ENCODE measurements around the gene AKR1C2.
"Not testable (repeated sequence)": the region's sequence is repeated elsewhere in the genome, so short reads cannot be mapped to it uniquely, and the experiment has no call there.

Gene AKR1C2

GRCh38 chr10:4974400-4974799, 29.3 kb downstream of the AKR1C2 start:
- H3K4me3 ChIP-seq (ENCODE audit: insufficient read depth, low read depth, low read length); H3K27ac ChIP-seq (ENCODE audit: insufficient read depth, low read depth, low read length, poor library complexity, severe bottlenecking); H3K36me3 ChIP-seq (ENCODE audit: control insufficient read depth, insufficient read depth, low read length); H3K9me3 ChIP-seq (ENCODE audit: control insufficient read depth, low read length); H3K27me3 ChIP-seq (ENCODE audit: control insufficient read depth, insufficient read depth, low read length, poor library complexity, severe bottlenecking); H3K4me1 ChIP-seq (ENCODE audit: control insufficient read depth, insufficient read depth, low read length): not testable (repeated sequence)

DNA sequence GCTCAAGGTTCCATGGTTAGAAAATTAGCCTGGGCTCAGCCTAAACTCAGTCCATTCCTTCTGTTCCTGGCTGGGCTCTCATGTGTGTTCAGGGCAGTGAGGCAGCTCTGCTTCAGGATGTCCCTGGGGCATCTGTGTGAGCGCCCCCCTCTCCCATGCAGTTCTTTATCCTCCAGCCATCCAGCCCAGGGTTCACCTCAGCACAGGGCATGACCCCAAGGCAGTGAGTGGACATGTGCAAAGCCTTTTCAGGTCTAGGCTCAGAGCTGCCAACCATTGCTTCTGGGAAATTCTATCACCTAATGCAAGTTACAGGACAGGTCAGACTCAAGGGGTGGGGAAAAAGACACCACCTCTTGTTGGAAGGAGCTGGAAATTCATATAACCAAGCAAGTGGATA, 30.4 kb downstream of the AKR1C2 start:
- not testable (repeated sequence) for H3K4me3 ChIP-seq (ENCODE audit: insufficient read depth, low read depth, low read length); H3K27ac ChIP-seq (ENCODE audit: insufficient read depth, low read depth, low read length, poor library complexity, severe bottlenecking); H3K27me3 ChIP-seq (ENCODE audit: control insufficient read depth, insufficient read depth, low read length, poor library complexity, severe bottlenecking); H3K9me3 ChIP-seq (ENCODE audit: control insufficient read depth, low read length); H3K4me1 ChIP-seq (ENCODE audit: control insufficient read depth, insufficient read depth, low read length); H3K36me3 ChIP-seq (ENCODE audit: control insufficient read depth, insufficient read depth, low read length)
- WGBS, 2 experiments = 87 to 91% methylated on average over 1 of the region's 1 CpG

DNA sequence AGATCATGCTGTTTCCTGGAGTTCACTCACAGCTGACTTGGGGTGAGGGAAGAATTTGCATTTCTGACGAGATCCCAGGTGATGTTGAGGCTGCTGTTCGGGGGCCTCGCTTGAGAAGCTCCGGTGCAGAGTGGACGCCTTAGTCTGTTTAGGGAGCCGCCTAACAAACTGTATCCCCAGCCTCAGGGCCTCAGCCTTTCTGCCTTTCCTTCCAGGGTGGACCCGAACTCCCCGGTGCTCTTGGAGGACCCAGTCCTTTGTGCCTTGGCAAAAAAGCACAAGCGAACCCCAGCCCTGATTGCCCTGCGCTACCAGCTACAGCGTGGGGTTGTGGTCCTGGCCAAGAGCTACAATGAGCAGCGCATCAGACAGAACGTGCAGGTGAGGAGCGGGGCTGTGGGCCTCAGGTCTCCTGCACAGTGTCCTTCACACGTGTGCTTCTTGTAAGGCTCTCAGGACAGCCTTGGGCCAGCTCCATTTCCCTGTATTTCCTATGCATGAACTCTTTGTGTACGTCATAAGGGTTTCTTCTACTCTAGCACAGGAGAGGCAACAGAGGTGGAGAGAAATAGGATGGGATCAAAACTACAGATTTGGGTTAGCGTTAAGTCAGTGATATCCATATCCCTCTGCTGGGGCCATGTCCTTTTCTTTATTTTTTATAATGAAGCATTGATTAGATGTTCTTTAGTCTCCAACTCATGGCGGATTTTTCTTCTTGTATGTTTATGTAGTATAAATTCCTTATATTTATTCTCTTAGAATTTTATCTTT, 31.1 kb downstream of the AKR1C2 start:
- H3K36me3 ChIP-seq (ENCODE audit: control insufficient read depth, insufficient read depth, low read length); H3K27ac ChIP-seq (ENCODE audit: insufficient read depth, low read depth, low read length, poor library complexity, severe bottlenecking); H3K9me3 ChIP-seq (ENCODE audit: control insufficient read depth, low read length); H3K27me3 ChIP-seq (ENCODE audit: control insufficient read depth, insufficient read depth, low read length, poor library complexity, severe bottlenecking); H3K4me1 ChIP-seq (ENCODE audit: control insufficient read depth, insufficient read depth, low read length); H3K4me3 ChIP-seq (ENCODE audit: insufficient read depth, low read depth, low read length): not testable (repeated sequence)
- WGBS, 2 experiments = 95% methylated on average over 11 of the region's 18 CpGs

- not testable (repeated sequence) for H3K36me3 ChIP-seq (ENCODE audit: control insufficient read depth, insufficient read depth, low read length); H3K9me3 ChIP-seq (ENCODE audit: control insufficient read depth, low read length); H3K4me3 ChIP-seq (ENCODE audit: insufficient read depth, low read depth, low read length)
Measured at GRCh38 chr10:4970362-4970761, 33.3 kb downstream of the AKR1C2 start.

DNA sequence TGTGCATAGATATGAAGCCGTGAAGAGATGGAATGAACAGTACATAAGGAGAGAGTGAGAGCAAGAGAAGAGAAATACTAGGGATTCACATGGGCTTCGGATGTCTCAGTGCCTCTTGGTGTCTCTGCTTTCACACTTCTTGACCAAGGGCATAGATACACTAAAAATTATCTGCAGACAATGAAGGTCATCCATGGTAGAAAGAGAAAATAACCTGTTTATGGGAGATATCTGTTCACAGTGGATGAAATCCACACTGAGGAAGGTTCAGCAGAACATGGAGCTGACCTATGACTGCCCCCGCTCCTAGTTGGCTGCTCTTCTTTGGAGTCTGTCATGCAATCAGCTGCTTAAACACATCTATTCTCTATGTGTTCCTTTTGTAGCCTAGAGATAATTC, 34.4 kb downstream of the AKR1C2 start:
- not testable (repeated sequence) for H3K9me3 ChIP-seq (ENCODE audit: control insufficient read depth, low read length); H3K36me3 ChIP-seq (ENCODE audit: control insufficient read depth, insufficient read depth, low read length); H3K4me1 ChIP-seq (ENCODE audit: control insufficient read depth, insufficient read depth, low read length); H3K27ac ChIP-seq (ENCODE audit: insufficient read depth, low read depth, low read length, poor library complexity, severe bottlenecking); H3K4me3 ChIP-seq (ENCODE audit: insufficient read depth, low read depth, low read length); H3K27me3 ChIP-seq (ENCODE audit: control insufficient read depth, insufficient read depth, low read length, poor library complexity, severe bottlenecking)
- 91% methylated on average over 3 of the region's 3 CpGs for WGBS, 2 experiments

More at GRCh38 chr10:4970362-4970761, 33.3 kb downstream of the AKR1C2 start:
- not testable (repeated sequence) for H3K27ac ChIP-seq (ENCODE audit: insufficient read depth, low read depth, low read length, poor library complexity, severe bottlenecking); H3K27me3 ChIP-seq (ENCODE audit: control insufficient read depth, insufficient read depth, low read length, poor library complexity, severe bottlenecking); H3K4me1 ChIP-seq (ENCODE audit: control insufficient read depth, insufficient read depth, low read length)
- WGBS, 2 experiments = no CpG with 5 or more reads among the region's 2 CpGs

DNA sequence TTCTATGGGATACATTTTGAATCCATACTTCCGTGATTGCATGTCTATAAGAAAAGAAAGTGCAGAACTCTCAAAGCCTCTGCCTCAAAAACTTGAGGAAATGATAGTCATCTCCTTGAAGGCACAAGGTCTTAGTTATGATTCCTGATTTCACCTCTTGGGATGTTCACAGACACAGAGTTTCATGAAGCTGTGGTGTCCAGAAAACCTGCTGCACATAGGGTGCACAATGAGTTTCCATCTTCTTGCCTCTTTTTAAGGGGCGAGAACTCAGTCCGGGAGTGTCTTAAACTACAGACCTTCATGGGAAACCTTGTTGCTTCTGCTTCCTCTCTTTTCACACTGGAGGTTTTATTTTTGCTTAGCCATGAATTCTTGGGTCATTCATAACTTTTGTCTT, 36.5 kb downstream of the AKR1C2 start:
- H3K9me3 ChIP-seq (ENCODE audit: control insufficient read depth, low read length); H3K4me1 ChIP-seq (ENCODE audit: control insufficient read depth, insufficient read depth, low read length); H3K36me3 ChIP-seq (ENCODE audit: control insufficient read depth, insufficient read depth, low read length); H3K27me3 ChIP-seq (ENCODE audit: control insufficient read depth, insufficient read depth, low read length, poor library complexity, severe bottlenecking); H3K27ac ChIP-seq (ENCODE audit: insufficient read depth, low read depth, low read length, poor library complexity, severe bottlenecking); H3K4me3 ChIP-seq (ENCODE audit: insufficient read depth, low read depth, low read length): not testable (repeated sequence)
- WGBS, 2 experiments = 96% methylated on average over 3 of the region's 3 CpGs

DNA sequence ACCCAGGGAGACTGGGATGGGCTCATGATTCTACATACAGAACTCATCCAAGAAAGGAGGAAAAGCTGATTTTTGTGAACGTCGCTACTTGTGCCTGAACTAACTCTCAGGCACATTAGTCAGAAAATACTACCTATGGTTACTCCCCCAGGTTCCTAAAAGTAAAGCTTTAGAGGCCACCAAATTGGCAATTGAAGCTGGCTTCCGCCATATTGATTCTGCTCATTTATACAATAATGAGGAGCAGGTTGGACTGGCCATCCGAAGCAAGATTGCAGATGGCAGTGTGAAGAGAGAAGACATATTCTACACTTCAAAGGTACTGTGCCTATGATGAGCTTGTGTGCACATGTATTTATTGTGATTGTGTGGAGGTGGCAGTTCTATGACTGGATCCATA, 37.9 kb downstream of the AKR1C2 start:
- H3K27ac ChIP-seq (ENCODE audit: insufficient read depth, low read depth, low read length, poor library complexity, severe bottlenecking); H3K36me3 ChIP-seq (ENCODE audit: control insufficient read depth, insufficient read depth, low read length); H3K4me3 ChIP-seq (ENCODE audit: insufficient read depth, low read depth, low read length); H3K9me3 ChIP-seq (ENCODE audit: control insufficient read depth, low read length); H3K27me3 ChIP-seq (ENCODE audit: control insufficient read depth, insufficient read depth, low read length, poor library complexity, severe bottlenecking); H3K4me1 ChIP-seq (ENCODE audit: control insufficient read depth, insufficient read depth, low read length): not testable (repeated sequence)
- 80 to 98% methylated on average over 3 of the region's 4 CpGs for WGBS, 2 experiments

- H3K9me3 ChIP-seq (ENCODE audit: control insufficient read depth, low read length); H3K27me3 ChIP-seq (ENCODE audit: control insufficient read depth, insufficient read depth, low read length, poor library complexity, severe bottlenecking); H3K4me3 ChIP-seq (ENCODE audit: insufficient read depth, low read depth, low read length); H3K36me3 ChIP-seq (ENCODE audit: control insufficient read depth, insufficient read depth, low read length); H3K4me1 ChIP-seq (ENCODE audit: control insufficient read depth, insufficient read depth, low read length); H3K27ac ChIP-seq (ENCODE audit: insufficient read depth, low read depth, low read length, poor library complexity, severe bottlenecking): not testable (repeated sequence)
- 56 to 83% methylated on average over 1 to 2 of the region's 4 CpGs for WGBS, 2 experiments
Measured at GRCh38 chr10:4963815-4964154, 39.9 kb downstream of the AKR1C2 start.

- H3K9me3 ChIP-seq (ENCODE audit: control insufficient read depth, low read length); H3K4me3 ChIP-seq (ENCODE audit: insufficient read depth, low read depth, low read length); H3K27me3 ChIP-seq (ENCODE audit: control insufficient read depth, insufficient read depth, low read length, poor library complexity, severe bottlenecking); H3K27ac ChIP-seq (ENCODE audit: insufficient read depth, low read depth, low read length, poor library complexity, severe bottlenecking); H3K36me3 ChIP-seq (ENCODE audit: control insufficient read depth, insufficient read depth, low read length); H3K4me1 ChIP-seq (ENCODE audit: control insufficient read depth, insufficient read depth, low read length): not testable (repeated sequence)
- WGBS, 2 experiments = 10 to 19% methylated on average over 2 to 3 of the region's 7 CpGs
Measured at GRCh38 chr10:4962876-4963814, 40.5 kb downstream of the AKR1C2 start, which contains the start of gene AKR1C1. Gene AKR1C1, plus strand, starts transcription at chr10:4963415. Its CDS starts 30 bp downstream, at chr10:4963445.

- H3K9me3 ChIP-seq (ENCODE audit: control insufficient read depth, low read length); H3K4me1 ChIP-seq (ENCODE audit: control insufficient read depth, insufficient read depth, low read length); H3K36me3 ChIP-seq (ENCODE audit: control insufficient read depth, insufficient read depth, low read length); H3K27ac ChIP-seq (ENCODE audit: insufficient read depth, low read depth, low read length, poor library complexity, severe bottlenecking); H3K4me3 ChIP-seq (ENCODE audit: insufficient read depth, low read depth, low read length); H3K27me3 ChIP-seq (ENCODE audit: control insufficient read depth, insufficient read depth, low read length, poor library complexity, severe bottlenecking): not testable (repeated sequence)
- WGBS, 2 experiments = no CpG with 5 or more reads among the region's 1 CpG
Measured at GRCh38 chr10:4962308-4962707, 41.3 kb downstream of the AKR1C2 start.

All from ectodermal cell (in vitro differentiated cells).